Psoas muscle (tissue), 8 donors: ENCODE measurements around the gene ADCY2. TPM values are rescaled to one million over a fixed set of nuclear protein-coding genes. Genes with fewer than 3 reads are reported as not detected.
A peak's percentile ranks its signal among the peaks of the same experiment; 100 is the strongest.

ENCODE experiments used
- ATAC-seq, 4 donors: fragments of 200-7000 bp; cut with Tn5 transposase; one replicate each; pipeline ENCODE4 v1.9.1; 2020; ENCODE audit warnings: moderate library complexity in 3 of 4, mild to moderate bottlenecking in 2 of 4
- DNase-seq, 2 donors: peaks; one replicate each; pipeline ENCODE4 v3.0.0-alpha.2; 2020
- H3K27ac ChIP-seq: fragments of 200-600 bp; one replicate; pipeline ENCODE4 v1.8.0; 2022
- H3K27me3 ChIP-seq, 3 donors: fragments of 200-600 bp in 1 of 3; one replicate each; pipeline versions ENCODE4 v1.6.1 to v1.8.0; 2013 to 2022; ENCODE audit warnings: low read length in 2 of 3, mild to moderate bottlenecking in 2 of 3, moderate library complexity in 1 of 3; ENCODE audit not compliant: insufficient read depth in 3 of 3
- H3K36me3 ChIP-seq, 2 donors: fragments of 200-600 bp in 1 of 2; one replicate each; pipeline versions ENCODE4 v1.6.1 to v1.8.0; 2013 to 2022; ENCODE audit warnings: low read depth in 1 of 2, mild to moderate bottlenecking in 1 of 2, moderate library complexity in 1 of 2; ENCODE audit not compliant: insufficient read depth in 1 of 2
- H3K4me1 ChIP-seq: fragments of 200-600 bp; one replicate; pipeline ENCODE4 v1.8.0; 2022
- H3K4me3 ChIP-seq: fragments of 200-600 bp; one replicate; pipeline ENCODE4 v1.8.0; 2022; ENCODE audit warnings: mild to moderate bottlenecking
- H3K9me3 ChIP-seq: fragments of 200-600 bp; one replicate; pipeline ENCODE4 v1.8.0; 2022
- WGBS, 3 donors: extraction: QIAGEN DNeasy Blood & Tissue Kit; methylation state at CpG; one replicate each; pipeline versions ENCODE4 v1.1.6 to v1.1.7; 2013; 5-methylcytosine and 5-hydroxymethylcytosine counted together
- intact Hi-C, 2 donors: fragments of 100-400 bp; cut with DNase I; formaldehyde crosslinking; loops; one replicate each; pipeline versions ENCODE4 v1.11.0 to v1.14.2; 2022
- polyA plus RNA-seq, 3 donors: library from polyadenylated mRNA; stranded (reverse); fragments of 200-250 nt; gene quantifications; one replicate each; pipeline ENCODE4 v1.2.3, GENCODE V29; 2013
- total RNA-seq, 4 donors: library from RNA; stranded (reverse); fragmentation: NEBNext Ultra II Directional in 2 of 4; extraction: Animal tissue kit (Norgen Biotek cat#: 25700) in 2 of 4; gene quantifications; one replicate each; pipeline versions ENCODE4 v1.2.1 to v1.2.4, GENCODE V29; 2021 to 2023
- TF ChIP-seq, protein P1 (sequence below): fragments of 200-600 bp; IDR thresholded peaks from one replicate; pipeline ENCODE4 v1.8.0; 2022; ENCODE audit warnings: antibody characterized with exemption
- donor health status: healthy with polysubstance abuse.
- donor health status: DM: no; HTN: no; CAD: no; lungs with moderate emphysema.
- donor health status: Bipolar disorder and iron deficiency.
- donor health status: healthy.
- donor health status: DM: yes; HTN: yes; CAD: no.
- donor health status: DM: no; HTN: no; CAD: no.
- donor health status: DM: no; HTN: no; CAD: no.
- donor health status: DM: yes; HTN: yes; CAD: no.

Gene ADCY2
- total and polyA plus RNA-seq, 7 donors, result 24.3 to 91.4 (median 55.1) TPM

DNA sequence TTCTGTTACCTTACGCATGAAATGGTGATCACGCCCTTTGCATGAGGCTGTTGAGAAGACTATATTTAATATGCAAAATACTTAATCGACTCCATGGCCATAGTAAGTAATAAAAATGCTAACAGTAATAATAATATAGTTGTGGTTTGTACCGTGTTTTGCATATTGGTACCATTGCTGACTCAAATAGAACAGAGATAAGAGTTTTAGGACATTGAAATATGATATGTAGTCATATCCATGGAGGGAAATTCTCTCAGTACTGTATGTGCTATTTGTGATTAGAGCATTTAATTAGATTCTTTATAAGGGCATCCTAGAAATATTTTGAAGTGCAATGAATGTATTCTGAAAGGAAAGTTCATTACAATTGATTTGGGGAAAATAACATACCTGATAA is 413.1 kb downstream of the ADCY2 start:
- Histone ChIP-seq H3K27me3 (no peaks in the 10 kb centered on the region), H3K4me1 (no peaks in the 10 kb centered on the region), H3K4me3 (no peak overlapping the region), H3K27ac (no peak overlapping the region), H3K36me3 (peaks cover 0 to 23% of the 10 kb centered on the region in 2 donors), H3K9me3 (no peaks in the 10 kb centered on the region)
- TF ChIP-seq, protein P1, sequence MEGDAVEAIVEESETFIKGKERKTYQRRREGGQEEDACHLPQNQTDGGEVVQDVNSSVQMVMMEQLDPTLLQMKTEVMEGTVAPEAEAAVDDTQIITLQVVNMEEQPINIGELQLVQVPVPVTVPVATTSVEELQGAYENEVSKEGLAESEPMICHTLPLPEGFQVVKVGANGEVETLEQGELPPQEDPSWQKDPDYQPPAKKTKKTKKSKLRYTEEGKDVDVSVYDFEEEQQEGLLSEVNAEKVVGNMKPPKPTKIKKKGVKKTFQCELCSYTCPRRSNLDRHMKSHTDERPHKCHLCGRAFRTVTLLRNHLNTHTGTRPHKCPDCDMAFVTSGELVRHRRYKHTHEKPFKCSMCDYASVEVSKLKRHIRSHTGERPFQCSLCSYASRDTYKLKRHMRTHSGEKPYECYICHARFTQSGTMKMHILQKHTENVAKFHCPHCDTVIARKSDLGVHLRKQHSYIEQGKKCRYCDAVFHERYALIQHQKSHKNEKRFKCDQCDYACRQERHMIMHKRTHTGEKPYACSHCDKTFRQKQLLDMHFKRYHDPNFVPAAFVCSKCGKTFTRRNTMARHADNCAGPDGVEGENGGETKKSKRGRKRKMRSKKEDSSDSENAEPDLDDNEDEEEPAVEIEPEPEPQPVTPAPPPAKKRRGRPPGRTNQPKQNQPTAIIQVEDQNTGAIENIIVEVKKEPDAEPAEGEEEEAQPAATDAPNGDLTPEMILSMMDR, result no peak
- WGBS, 3 donors, result 83 to 95% (median 89%) methylated on average over 4 of the region's 4 CpGs
- ATAC-seq (no peak), DNase-seq (no peak)
- intact Hi-C loops, result no loop called here

DNA sequence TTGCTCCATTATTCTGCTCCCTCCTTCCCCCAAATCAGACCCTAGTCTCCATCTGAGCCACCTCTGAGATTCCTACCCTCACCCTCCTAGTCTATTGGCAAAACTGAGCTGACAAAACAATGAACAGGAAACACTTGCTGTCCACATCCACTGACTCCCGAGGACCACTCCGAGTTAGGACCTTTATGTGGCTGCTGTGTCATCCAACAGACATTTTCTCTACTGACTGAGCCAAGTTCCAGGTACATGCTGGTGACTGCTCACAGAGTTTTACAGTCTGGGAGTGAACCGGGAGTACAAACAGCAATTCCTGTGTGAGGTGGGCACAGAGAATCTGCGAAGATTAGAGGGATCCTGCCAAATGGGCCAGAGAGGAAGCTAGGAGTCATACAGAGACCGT is 415.8 kb downstream of the ADCY2 start:
- Histone ChIP-seq H3K27ac (no peak overlapping the region), H3K4me1 (no peaks in the 10 kb centered on the region), H3K36me3 (peaks cover 0 to 7% of the 10 kb centered on the region in 2 donors), H3K4me3 (no peak overlapping the region), H3K9me3 (no peaks in the 10 kb centered on the region), H3K27me3 (no peaks in the 10 kb centered on the region)
- intact Hi-C loops, result loop anchor here in 1 of 2 donors (5.0 to 10.0 kb wide), 2 partner anchors 39 to 417 kb away; partner anchors contain the start of gene ADCY2
- ATAC-seq (peak; percentile 34 to 60 (median 38)), DNase-seq (no peak)
- TF ChIP-seq, protein P1, result no peak
- WGBS, 3 donors, result 32 to 47% (median 41%) methylated on average over 5 of the region's 5 CpGs

DNA sequence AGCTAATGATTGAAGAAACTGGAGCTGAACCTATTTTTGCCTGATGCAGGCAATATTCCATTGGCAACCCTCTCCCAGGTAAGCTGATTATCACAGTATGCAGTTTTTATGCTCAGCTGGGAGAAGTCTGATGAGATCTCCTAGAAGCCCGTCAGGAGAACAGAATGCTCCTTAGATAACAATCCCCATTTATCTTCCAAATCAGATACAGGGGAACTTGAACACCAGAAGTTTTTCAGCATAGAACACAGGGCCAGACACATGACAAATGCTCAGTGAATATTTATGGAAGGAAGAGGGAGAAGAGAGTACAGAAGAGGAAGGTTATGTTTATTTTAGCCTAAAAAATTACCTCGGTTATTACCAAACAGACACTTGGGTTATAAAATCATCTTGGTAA is 417.1 kb downstream of the ADCY2 start:
- DNase-seq (no peak), ATAC-seq (no peak)
- WGBS, 3 donors, result 68 to 79% (median 72%) methylated on average over 2 of the region's 2 CpGs
- Histone ChIP-seq H3K9me3 (no peaks in the 10 kb centered on the region), H3K27me3 (no peaks in the 10 kb centered on the region), H3K27ac (no peak overlapping the region), H3K4me3 (no peak overlapping the region), H3K36me3 (peaks cover 0 to 13% of the 10 kb centered on the region in 2 donors), H3K4me1 (no peaks in the 10 kb centered on the region)
- TF ChIP-seq, protein P1, result no peak
- intact Hi-C loops, result loop anchor here in 1 of 2 donors (5.0 to 10.0 kb wide), 2 partner anchors 41 to 418 kb away; partner anchors contain the start of gene ADCY2

DNA sequence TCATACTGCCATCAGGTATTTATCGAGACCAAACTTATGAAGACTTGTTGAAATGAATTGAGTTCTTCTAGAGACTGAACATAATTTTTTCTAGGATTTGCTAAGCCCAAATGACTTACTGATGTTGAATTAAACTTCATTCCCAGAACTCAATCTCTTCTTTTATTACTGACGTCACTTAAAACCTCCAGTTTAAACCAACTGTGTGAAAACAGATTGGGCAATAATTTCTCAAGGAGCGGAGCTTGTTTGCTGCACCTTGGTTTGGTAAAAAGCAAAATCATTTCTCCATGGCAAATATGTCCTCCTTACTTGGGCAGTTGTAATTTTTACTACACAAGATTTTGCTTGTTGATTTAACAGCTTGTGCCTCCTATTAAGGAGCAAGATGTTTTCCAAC is 417.6 kb downstream of the ADCY2 start:
- TF ChIP-seq, protein P1, result no peak
- WGBS, 3 donors, result 78 to 86% (median 84%) methylated on average over 3 of the region's 3 CpGs
- H3K27ac ChIP-seq, result no peak overlapping the region
- H3K4me3 ChIP-seq, result no peak overlapping the region
- ATAC-seq (no peak), DNase-seq (no peak)
- H3K4me1 ChIP-seq, result no peaks in the 10 kb centered on the region
- H3K9me3 ChIP-seq, result no peaks in the 10 kb centered on the region
- no peaks in the 10 kb centered on the region for H3K27me3 ChIP-seq
- peaks cover 0 to 17% of the 10 kb centered on the region in 2 donors for H3K36me3 ChIP-seq
- intact Hi-C loops, result loop anchor here in 1 of 2 donors (5.0 to 10.0 kb wide), 2 partner anchors 41 to 419 kb away; partner anchors contain the start of gene ADCY2

DNA sequence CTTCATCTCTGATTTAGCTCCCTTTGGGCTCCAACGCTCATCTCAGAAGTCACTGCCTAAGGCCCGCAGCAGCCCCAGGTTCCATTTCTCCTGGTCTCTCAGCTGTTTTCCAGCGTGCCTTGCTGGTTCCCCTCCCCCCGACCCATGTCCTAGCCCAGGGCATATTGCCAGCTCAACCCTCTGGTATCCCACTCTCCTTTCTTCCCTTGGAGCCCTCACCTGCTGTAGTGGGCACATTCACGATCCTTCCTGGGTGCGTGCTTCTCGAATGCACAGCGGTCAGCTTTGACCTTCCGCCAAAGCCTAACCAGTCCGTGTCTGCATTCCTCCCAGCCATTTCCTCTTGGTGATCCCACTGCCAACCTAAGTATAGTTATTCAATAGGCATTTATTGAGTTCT is 418.9 kb downstream of the ADCY2 start:
- 75 to 92% (median 82%) methylated on average over 10 of the region's 10 CpGs for WGBS, 3 donors
- Histone ChIP-seq H3K27me3 (no peaks in the 10 kb centered on the region), H3K4me3 (no peak overlapping the region), H3K36me3 (peaks cover 0 to 30% of the 10 kb centered on the region in 2 donors), H3K4me1 (no peaks in the 10 kb centered on the region), H3K9me3 (no peaks in the 10 kb centered on the region), H3K27ac (no peak overlapping the region)
- ATAC-seq, result no peak
- no peak for DNase-seq
- TF ChIP-seq, protein P1, result no peak
- intact Hi-C loops, result loop anchor here in 1 of 2 donors (5.0 to 10.0 kb wide), 3 partner anchors 43 to 553 kb away; partner anchors contain the start of gene ADCY2
